Mesenchymal stem cell (in vitro differentiated cells and primary cell): Measurements from ENCODE around the gene PADI6.

ENCODE experiments used
- DNase-seq: peaks from one replicate; pipeline ENCODE4 v3.0.0-alpha.2; 2013
- H2AFZ ChIP-seq: one replicate; pipeline ENCODE4 v1.6.1; 2013; ENCODE audit warnings: low read depth, mild to moderate bottlenecking, control low read depth, inconsistent platforms, low read length, moderate library complexity
- H2AK5ac ChIP-seq: 2 replicates; pipeline ENCODE4 v1.6.1; 2013; ENCODE audit warnings: low read length, moderate library complexity, mild to moderate bottlenecking, inconsistent platforms; ENCODE audit not compliant: severe bottlenecking
- H2BK120ac ChIP-seq: one replicate; pipeline ENCODE4 v1.6.1; 2013; ENCODE audit warnings: low read depth, mild to moderate bottlenecking, inconsistent platforms, low read length, moderate library complexity
- H2BK12ac ChIP-seq, 2 experiments: one replicate each; pipeline ENCODE4 v1.6.1; 2013; ENCODE audit warnings: inconsistent platforms in 2 of 2, low read length in 2 of 2, mild to moderate bottlenecking in 2 of 2, moderate library complexity in 2 of 2, control low read depth in 1 of 2
- H2BK15ac ChIP-seq: one replicate; pipeline ENCODE4 v1.6.1; 2013; ENCODE audit warnings: mild to moderate bottlenecking, low read depth, inconsistent platforms; ENCODE audit not compliant: poor library complexity, severe bottlenecking
- H2BK5ac ChIP-seq: 2 replicates; pipeline ENCODE4 v1.6.1; 2013; ENCODE audit warnings: low read depth, mild to moderate bottlenecking, low read length, control low read depth, inconsistent platforms; ENCODE audit not compliant: poor library complexity, severe bottlenecking
- H3K14ac ChIP-seq, 2 experiments: one replicate each; pipeline ENCODE4 v1.6.1; 2013; ENCODE audit warnings: inconsistent platforms in 2 of 2, low read length in 2 of 2, control low read depth in 1 of 2, mild to moderate bottlenecking in 1 of 2, moderate library complexity in 1 of 2
- H3K18ac ChIP-seq, 2 experiments: one replicate each; pipeline ENCODE4 v1.6.1; 2013; ENCODE audit warnings: inconsistent platforms in 2 of 2, low read length in 2 of 2, control low read depth in 1 of 2, low read depth in 1 of 2, mild to moderate bottlenecking in 1 of 2
- H3K23ac ChIP-seq, 2 experiments: one replicate each; pipeline ENCODE4 v1.6.1; 2013; ENCODE audit warnings: inconsistent platforms in 2 of 2, low read length in 2 of 2, mild to moderate bottlenecking in 2 of 2, moderate library complexity in 2 of 2, control low read depth in 1 of 2
- H3K27ac ChIP-seq: 2 replicates; pipeline ENCODE4 v1.5.1; 2013; ENCODE audit warnings: mild to moderate bottlenecking, moderate library complexity, low read length, control low read depth, inconsistent platforms; ENCODE audit not compliant: poor library complexity, severe bottlenecking
- H3K27me3 ChIP-seq, 2 experiments: 2 replicates each; pipeline versions ENCODE4 v1.6.1 to v1.7.0; 2013; ENCODE audit warnings: low read length in 2 of 2, mild to moderate bottlenecking in 2 of 2, moderate library complexity in 2 of 2, control low read depth in 1 of 2, inconsistent platforms in 1 of 2; ENCODE audit not compliant: control insufficient read depth in 1 of 2, insufficient read depth in 1 of 2
- H3K36me3 ChIP-seq, 2 experiments: 2 replicates each; pipeline versions ENCODE4 v1.6.1 to v1.7.0; 2013; ENCODE audit warnings: low read length in 2 of 2, control low read depth in 1 of 2, inconsistent platforms in 1 of 2, low read depth in 1 of 2, mild to moderate bottlenecking in 1 of 2; ENCODE audit not compliant: insufficient read depth in 2 of 2, control insufficient read depth in 1 of 2
- H3K4ac ChIP-seq, 2 experiments: one replicate each; pipeline ENCODE4 v1.6.1; 2013; ENCODE audit warnings: inconsistent platforms in 2 of 2, low read length in 2 of 2, mild to moderate bottlenecking in 2 of 2, moderate library complexity in 2 of 2, control low read depth in 1 of 2, low read depth in 1 of 2
- H3K4me1 ChIP-seq: 2 replicates; pipeline ENCODE4 v1.6.1; 2013; ENCODE audit warnings: low read depth, low read length, control low read depth; ENCODE audit not compliant: control insufficient read depth, insufficient read depth
- H3K4me2 ChIP-seq: 2 replicates; pipeline ENCODE4 v1.6.1; 2013; ENCODE audit warnings: low read length, mild to moderate bottlenecking, inconsistent platforms; ENCODE audit not compliant: poor library complexity, severe bottlenecking
- H3K4me3 ChIP-seq, 2 experiments: 2 replicates each; pipeline versions ENCODE4 v1.5.1 to v1.7.0; 2013; ENCODE audit warnings: low read length in 2 of 2, mild to moderate bottlenecking in 2 of 2, control low read depth in 1 of 2, low read depth in 1 of 2; ENCODE audit not compliant: insufficient read depth in 1 of 2
- H3K79me1 ChIP-seq: replicated peaks from 2 replicates; pipeline ENCODE4 v1.6.1; 2013; ENCODE audit warnings: mild to moderate bottlenecking, control low read depth, low read length, inconsistent platforms; ENCODE audit not compliant: poor library complexity, severe bottlenecking
- H3K9ac ChIP-seq: 2 replicates; pipeline ENCODE4 v1.7.0; 2013; ENCODE audit warnings: mild to moderate bottlenecking, low read length, moderate library complexity
- H3K9me3 ChIP-seq: 2 replicates; pipeline ENCODE4 v1.7.0; 2013; ENCODE audit warnings: mild to moderate bottlenecking, low read length; ENCODE audit not compliant: control insufficient read depth
- H4K8ac ChIP-seq: one replicate; pipeline ENCODE4 v1.6.1; 2013; ENCODE audit warnings: inconsistent platforms, mild to moderate bottlenecking, low read length, moderate library complexity
- H4K91ac ChIP-seq: one replicate; pipeline ENCODE4 v1.6.1; 2013; ENCODE audit warnings: mild to moderate bottlenecking, low read length, inconsistent platforms
- WGBS: methylation state at CpG from one replicate; pipeline ENCODE4 v1.1.7; 2013; ENCODE audit warnings: mixed read lengths; 5-methylcytosine and 5-hydroxymethylcytosine counted together

The PADI6 gene

GRCh38 chr1:17361687-17362086, 10.3 kb upstream of the PADI6 start:
- DNase-seq = no peak
- H3K27me3 ChIP-seq = peaks cover 0 to 30% of the 10 kb centered on the region in 2 experiments
- H3K9ac ChIP-seq = no peak overlapping the region
- no peak overlapping the region for H2AK5ac ChIP-seq
- H2BK12ac ChIP-seq = no peak overlapping the region
- H2BK120ac ChIP-seq = no peak overlapping the region
- no peak overlapping the region for H2BK15ac ChIP-seq
- no peak overlapping the region for H2AFZ ChIP-seq
- H3K4me2 ChIP-seq = no peak overlapping the region
- no peak overlapping the region for H3K14ac ChIP-seq
- H3K9me3 ChIP-seq = peaks cover 8% of the 10 kb centered on the region
- no peak overlapping the region for H3K4ac ChIP-seq
- H2BK5ac ChIP-seq = no peak overlapping the region
- no peak overlapping the region for H4K8ac ChIP-seq
- H3K27ac ChIP-seq = no peak overlapping the region
- H3K79me1 ChIP-seq = no peaks in the 10 kb centered on the region
- H3K4me1 ChIP-seq = no peaks in the 10 kb centered on the region
- H3K23ac ChIP-seq = no peak overlapping the region
- no peak overlapping the region for H3K18ac ChIP-seq
- H4K91ac ChIP-seq = no peak overlapping the region
- no peak overlapping the region for H3K4me3 ChIP-seq
- no peaks in the 10 kb centered on the region for H3K36me3 ChIP-seq
- 84% methylated on average over 4 of the region's 4 CpGs for WGBS

GRCh38 chr1:17363351-17363750, 8.6 kb upstream of the PADI6 start:
- no peak overlapping the region for H3K4ac ChIP-seq
- no peak overlapping the region for H3K9ac ChIP-seq
- H3K4me2 ChIP-seq = no peak overlapping the region
- H3K9me3 ChIP-seq = peaks cover 8% of the 10 kb centered on the region
- H2AFZ ChIP-seq = no peak overlapping the region
- no peak overlapping the region for H4K91ac ChIP-seq
- peaks cover 0 to 44% of the 10 kb centered on the region in 2 experiments for H3K27me3 ChIP-seq
- no peak overlapping the region for H3K4me3 ChIP-seq
- no peak overlapping the region for H2BK15ac ChIP-seq
- H3K23ac ChIP-seq = no peak overlapping the region
- H4K8ac ChIP-seq = no peak overlapping the region
- H3K14ac ChIP-seq = no peak overlapping the region
- 85% methylated on average over 12 of the region's 12 CpGs for WGBS
- H3K36me3 ChIP-seq = no peaks in the 10 kb centered on the region
- no peak overlapping the region for H3K27ac ChIP-seq
- H2AK5ac ChIP-seq = no peak overlapping the region
- DNase-seq = no peak
- no peak overlapping the region for H2BK120ac ChIP-seq
- H2BK5ac ChIP-seq = no peak overlapping the region
- H3K79me1 ChIP-seq = no peaks in the 10 kb centered on the region
- H2BK12ac ChIP-seq = no peak overlapping the region
- H3K4me1 ChIP-seq = no peaks in the 10 kb centered on the region
- H3K18ac ChIP-seq = no peak overlapping the region

GRCh38 chr1:17363771-17364170, 8.2 kb upstream of the PADI6 start:
- H3K23ac ChIP-seq = no peak overlapping the region
- H2BK12ac ChIP-seq = no peak overlapping the region
- H3K27me3 ChIP-seq = peaks cover 0 to 48% of the 10 kb centered on the region in 2 experiments
- H3K9ac ChIP-seq = no peak overlapping the region
- no peak overlapping the region for H2AK5ac ChIP-seq
- no peak overlapping the region for H2BK15ac ChIP-seq
- no peaks in the 10 kb centered on the region for H3K36me3 ChIP-seq
- H4K91ac ChIP-seq = no peak overlapping the region
- no peak overlapping the region for H2BK120ac ChIP-seq
- H3K4me3 ChIP-seq = no peak overlapping the region
- 72% methylated on average over 4 of the region's 4 CpGs for WGBS
- no peak overlapping the region for H2BK5ac ChIP-seq
- no peaks in the 10 kb centered on the region for H3K4me1 ChIP-seq
- H4K8ac ChIP-seq = no peak overlapping the region
- H3K18ac ChIP-seq = no peak overlapping the region
- H3K4ac ChIP-seq = no peak overlapping the region
- no peak overlapping the region for H2AFZ ChIP-seq
- peaks cover 8% of the 10 kb centered on the region for H3K9me3 ChIP-seq
- H3K4me2 ChIP-seq = no peak overlapping the region
- no peak overlapping the region for H3K27ac ChIP-seq
- no peaks in the 10 kb centered on the region for H3K79me1 ChIP-seq
- H3K14ac ChIP-seq = no peak overlapping the region
- no peak for DNase-seq

- no peak overlapping the region for H4K91ac ChIP-seq
- H3K9me3 ChIP-seq = peaks cover 8% of the 10 kb centered on the region
- H3K79me1 ChIP-seq = no peaks in the 10 kb centered on the region
- no peak overlapping the region for H3K4me2 ChIP-seq
- no peak overlapping the region for H3K4ac ChIP-seq
- H3K27me3 ChIP-seq = peaks cover 0 to 58% of the 10 kb centered on the region in 2 experiments
- no peak overlapping the region for H2BK120ac ChIP-seq
- H3K27ac ChIP-seq = no peak overlapping the region
- H3K4me3 ChIP-seq = no peak overlapping the region
- H3K9ac ChIP-seq = no peak overlapping the region
- no peak overlapping the region for H2BK5ac ChIP-seq
- H2BK15ac ChIP-seq = no peak overlapping the region
- H3K4me1 ChIP-seq = peaks cover 6% of the 10 kb centered on the region
- H2AFZ ChIP-seq = no peak overlapping the region
- H3K23ac ChIP-seq = no peak overlapping the region
- 82% methylated on average over 3 of the region's 3 CpGs for WGBS
- no peak overlapping the region for H3K18ac ChIP-seq
- no peak overlapping the region for H2BK12ac ChIP-seq
- no peak for DNase-seq
- H3K36me3 ChIP-seq = no peaks in the 10 kb centered on the region
- H4K8ac ChIP-seq = no peak overlapping the region
- H2AK5ac ChIP-seq = no peak overlapping the region
- no peak overlapping the region for H3K14ac ChIP-seq
Observed at GRCh38 chr1:17365293-17365692, 6.7 kb upstream of the PADI6 start.
